GM12878 (cell line): ENCODE measurements around the gene HHLA2. TPM values are rescaled to one million over a fixed set of nuclear protein-coding genes. Genes with fewer than 3 reads are reported as not detected.

Experiments used
- BCL11A ChIP-seq: IDR thresholded peaks from 2 replicates; pipeline ENCODE4 v1.6.1; 2011; ENCODE audit warnings: low read depth, low read length
- CEBPB ChIP-seq, 2 experiments: fragments of 150-350 bp in 1 of 2; IDR thresholded peaks; 2 replicates each; pipeline ENCODE4 v1.6.1; 2012 to 2014; ENCODE audit warnings: low read depth in 2 of 2, low read length in 2 of 2, borderline replicate concordance in 1 of 2, inconsistent platforms in 1 of 2
- CEBPZ ChIP-seq: fragments of 150-350 bp; IDR thresholded peaks from 2 replicates; pipeline ENCODE4 v1.6.1; 2016; ENCODE audit warnings: low read depth, low read length
- EP300 ChIP-seq, 2 experiments: fragments of 150-350 bp in 1 of 2; IDR thresholded peaks; 2 replicates each; pipeline ENCODE4 v1.6.1; 2011 to 2012; ENCODE audit warnings: low read depth in 2 of 2, low read length in 2 of 2, borderline replicate concordance in 1 of 2, improper control_type of control experiment in 1 of 2, inconsistent platforms in 1 of 2; ENCODE audit not compliant: control insufficient read depth in 1 of 2
- HDAC6 ChIP-seq: fragments of 200-600 bp; sonication (generic); IDR thresholded peaks from one replicate; pipeline ENCODE4 v1.8.0; 2017; ENCODE audit warnings: antibody characterized with exemption; ENCODE audit not compliant: unreplicated experiment
- JUNB ChIP-seq: IDR thresholded peaks from 2 replicates; pipeline ENCODE4 v1.6.1; 2016; ENCODE audit warnings: antibody characterized with exemption, mild to moderate bottlenecking
- LARP7 ChIP-seq: fragments of 450-650 bp; IDR thresholded peaks from 2 replicates; pipeline ENCODE4 v1.6.1; 2017; ENCODE audit warnings: mild to moderate bottlenecking
- NR2C1 ChIP-seq: fragments of 450-650 bp; IDR thresholded peaks from 2 replicates; pipeline ENCODE4 v1.6.1; 2017; ENCODE audit warnings: antibody characterized with exemption, mild to moderate bottlenecking, moderate library complexity
- NR2C2 ChIP-seq: IDR thresholded peaks from 2 replicates; pipeline ENCODE4 v1.6.1; 2011; ENCODE audit warnings: borderline replicate concordance, low read depth; ENCODE audit not compliant: control insufficient read depth, insufficient read length
- PML ChIP-seq: IDR thresholded peaks from 2 replicates; pipeline ENCODE4 v1.6.1; 2012; ENCODE audit warnings: low read length, inconsistent platforms
- RAD51 ChIP-seq: fragments of 450-650 bp; IDR thresholded peaks from 2 replicates; pipeline ENCODE4 v1.6.1; 2016; ENCODE audit warnings: moderate library complexity, mild to moderate bottlenecking, inconsistent platforms
- SIX5 ChIP-seq: IDR thresholded peaks from 2 replicates; pipeline ENCODE4 v1.6.1; 2011; ENCODE audit warnings: mild to moderate bottlenecking, low read depth, low read length, moderate library complexity; ENCODE audit not compliant: severe bottlenecking
- SKIL ChIP-seq: fragments of 450-650 bp; IDR thresholded peaks from 2 replicates; pipeline ENCODE4 v1.6.1; 2017; ENCODE audit warnings: mild to moderate bottlenecking, low read depth, inconsistent platforms; ENCODE audit not compliant: poor library complexity, severe bottlenecking
- SREBF2 ChIP-seq: IDR thresholded peaks from 2 replicates; pipeline ENCODE4 v1.6.1; 2012; ENCODE audit warnings: mild to moderate bottlenecking, low read length
- STAT1 ChIP-seq: fragments of 450-650 bp; conservative IDR thresholded peaks from 2 replicates; pipeline ENCODE4 v1.6.1; 2014; ENCODE audit warnings: antibody characterized with exemption, mild to moderate bottlenecking
- TCF12 ChIP-seq: IDR thresholded peaks from 2 replicates; pipeline ENCODE4 v1.6.1; 2011; ENCODE audit warnings: low read depth, mild to moderate bottlenecking, low read length
- YY1 ChIP-seq: IDR thresholded peaks from 2 replicates; pipeline ENCODE4 v1.6.1; 2011; ENCODE audit warnings: low read depth, mild to moderate bottlenecking, low read length
- ZNF274 ChIP-seq: IDR thresholded peaks from one replicate; pipeline ENCODE4 v1.8.0; 2011; ENCODE audit not compliant: insufficient read length, insufficient read depth
- polyA plus RNA-seq, 11 experiments: library from polyadenylated mRNA; depleted of rRNA in 4 of 11; unstranded in 6 of 11; stranded (reverse) in 5 of 11; fragments of >200 nt; fragmentation: Nextera tagmentation in 4 of 11; fragmentation: Illumina TruSeq in 1 of 11; extraction: Ambion mirVana in 4 of 11; extraction: Trizol in 1 of 11; gene quantifications; 1 replicate in 1 of 11; 2 replicates in 10 of 11; pipeline versions ENCODE4 v1.2.1 to v1.2.3, GENCODE V29; 2011 to 2016; ENCODE audit warnings: inconsistent platforms in 2 of 11, missing spikeins in 2 of 11, low read depth in 1 of 11
- total RNA-seq, 4 experiments: library from RNA; depleted of rRNA in 3 of 4; stranded (reverse); fragments of >200 nt in 3 of 4; fragmentation: Illumina TruSeq in 1 of 4; extraction: Trizol in 1 of 4; gene quantifications; 2 replicates each; pipeline versions ENCODE4 v1.2.1 to v1.2.3, GENCODE V29; 2013 to 2021
- TF ChIP-seq, protein P1 (sequence below): fragments of 450-650 bp; IDR thresholded peaks from 2 replicates; pipeline ENCODE4 v1.6.1; 2017; ENCODE audit warnings: antibody characterized with exemption, mild to moderate bottlenecking, moderate library complexity
- TF ChIP-seq, protein P2 (sequence below): fragments of 150-350 bp; IDR thresholded peaks from 2 replicates; pipeline ENCODE4 v1.6.1; 2014; ENCODE audit warnings: mild to moderate bottlenecking, low read depth, low read length
- TF ChIP-seq, protein P3 (sequence below): IDR thresholded peaks from 2 replicates; pipeline ENCODE4 v1.6.1; 2012; ENCODE audit warnings: low read depth, low read length, improper control_type of control experiment

The HHLA2 gene
- total and polyA plus RNA-seq, 10 of the 15 experiments (the other 5 are each of a cell fraction or from before 2014, with no cell fraction given), result 0.11 to 1.3 (median 0.28) TPM; not detected in 1

DNA sequence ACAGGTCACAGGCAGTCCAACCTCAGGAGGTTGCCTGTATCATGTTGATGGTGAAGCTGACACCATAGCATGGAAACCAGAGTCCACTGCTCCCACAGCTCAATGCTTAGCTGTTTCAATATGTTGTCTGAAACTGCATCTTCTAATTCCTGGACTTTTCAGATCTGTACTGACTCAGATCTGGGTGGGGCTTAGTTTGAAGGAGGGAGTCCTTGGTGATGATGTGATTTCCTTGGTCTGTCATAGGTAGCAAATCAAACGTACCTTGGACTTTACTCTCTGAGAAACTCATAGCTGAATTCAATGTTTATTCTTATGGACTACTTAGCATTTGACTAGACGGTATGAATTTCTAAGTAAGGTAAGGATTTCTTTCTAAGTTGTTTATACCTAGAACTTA lies at the start of gene HHLA2 (continued):
- TF ChIP-seq, protein P1, sequence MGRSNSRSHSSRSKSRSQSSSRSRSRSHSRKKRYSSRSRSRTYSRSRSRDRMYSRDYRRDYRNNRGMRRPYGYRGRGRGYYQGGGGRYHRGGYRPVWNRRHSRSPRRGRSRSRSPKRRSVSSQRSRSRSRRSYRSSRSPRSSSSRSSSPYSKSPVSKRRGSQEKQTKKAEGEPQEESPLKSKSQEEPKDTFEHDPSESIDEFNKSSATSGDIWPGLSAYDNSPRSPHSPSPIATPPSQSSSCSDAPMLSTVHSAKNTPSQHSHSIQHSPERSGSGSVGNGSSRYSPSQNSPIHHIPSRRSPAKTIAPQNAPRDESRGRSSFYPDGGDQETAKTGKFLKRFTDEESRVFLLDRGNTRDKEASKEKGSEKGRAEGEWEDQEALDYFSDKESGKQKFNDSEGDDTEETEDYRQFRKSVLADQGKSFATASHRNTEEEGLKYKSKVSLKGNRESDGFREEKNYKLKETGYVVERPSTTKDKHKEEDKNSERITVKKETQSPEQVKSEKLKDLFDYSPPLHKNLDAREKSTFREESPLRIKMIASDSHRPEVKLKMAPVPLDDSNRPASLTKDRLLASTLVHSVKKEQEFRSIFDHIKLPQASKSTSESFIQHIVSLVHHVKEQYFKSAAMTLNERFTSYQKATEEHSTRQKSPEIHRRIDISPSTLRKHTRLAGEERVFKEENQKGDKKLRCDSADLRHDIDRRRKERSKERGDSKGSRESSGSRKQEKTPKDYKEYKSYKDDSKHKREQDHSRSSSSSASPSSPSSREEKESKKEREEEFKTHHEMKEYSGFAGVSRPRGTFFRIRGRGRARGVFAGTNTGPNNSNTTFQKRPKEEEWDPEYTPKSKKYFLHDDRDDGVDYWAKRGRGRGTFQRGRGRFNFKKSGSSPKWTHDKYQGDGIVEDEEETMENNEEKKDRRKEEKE, result no peak
- TF ChIP-seq BCL11A (no peak), JUNB (peak; percentile 51), LARP7 (no peak), SREBF2 (no peak), NR2C2 (no peak), CEBPB (IDR thresholded peaks at IDR 0.05; ENCODE audit: borderline replicate concordance in 1 of 2, low read depth in 2 of 2, low read length in 2 of 2) (no peak), CEBPZ (no peak), RAD51 (no peak), EP300 (IDR thresholded peaks at IDR 0.05; ENCODE audit: borderline replicate concordance in 1 of 2, control insufficient read depth in 1 of 2, low read depth in 2 of 2, low read length in 2 of 2) (no peak), YY1 (no peak), ZNF274 (no peak), PML (no peak), HDAC6 (no peak), TCF12 (no peak), NR2C1 (no peak), SKIL (no peak), SIX5 (no peak), STAT1 (no peak)
- TF ChIP-seq, protein P2, sequence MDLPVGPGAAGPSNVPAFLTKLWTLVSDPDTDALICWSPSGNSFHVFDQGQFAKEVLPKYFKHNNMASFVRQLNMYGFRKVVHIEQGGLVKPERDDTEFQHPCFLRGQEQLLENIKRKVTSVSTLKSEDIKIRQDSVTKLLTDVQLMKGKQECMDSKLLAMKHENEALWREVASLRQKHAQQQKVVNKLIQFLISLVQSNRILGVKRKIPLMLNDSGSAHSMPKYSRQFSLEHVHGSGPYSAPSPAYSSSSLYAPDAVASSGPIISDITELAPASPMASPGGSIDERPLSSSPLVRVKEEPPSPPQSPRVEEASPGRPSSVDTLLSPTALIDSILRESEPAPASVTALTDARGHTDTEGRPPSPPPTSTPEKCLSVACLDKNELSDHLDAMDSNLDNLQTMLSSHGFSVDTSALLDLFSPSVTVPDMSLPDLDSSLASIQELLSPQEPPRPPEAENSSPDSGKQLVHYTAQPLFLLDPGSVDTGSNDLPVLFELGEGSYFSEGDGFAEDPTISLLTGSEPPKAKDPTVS, result no peak
- TF ChIP-seq, protein P3, sequence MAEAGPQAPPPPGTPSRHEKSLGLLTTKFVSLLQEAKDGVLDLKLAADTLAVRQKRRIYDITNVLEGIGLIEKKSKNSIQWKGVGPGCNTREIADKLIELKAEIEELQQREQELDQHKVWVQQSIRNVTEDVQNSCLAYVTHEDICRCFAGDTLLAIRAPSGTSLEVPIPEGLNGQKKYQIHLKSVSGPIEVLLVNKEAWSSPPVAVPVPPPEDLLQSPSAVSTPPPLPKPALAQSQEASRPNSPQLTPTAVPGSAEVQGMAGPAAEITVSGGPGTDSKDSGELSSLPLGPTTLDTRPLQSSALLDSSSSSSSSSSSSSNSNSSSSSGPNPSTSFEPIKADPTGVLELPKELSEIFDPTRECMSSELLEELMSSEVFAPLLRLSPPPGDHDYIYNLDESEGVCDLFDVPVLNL, result no peak
